ENCODE measurements around the gene OTUD4.
A peak's percentile ranks its signal among the peaks of the same experiment; 100 is the strongest.
"Not testable (repeated sequence)": the region's sequence is repeated elsewhere in the genome, so short reads cannot be mapped to it uniquely, and the experiment has no call there.

OTUD4 gene

GRCh38 chr4:145170223-145170622 lies 10.2 kb downstream of the OTUD4 start:
- Mint-ChIP-seq H3K27me3 (no peaks in the 10 kb centered on the region), H3K27ac (no peak overlapping the region), H3K4me3 (no peak overlapping the region), H3K4me1 (peaks cover 45% of the 10 kb centered on the region), H3K9me3 (no peaks in the 10 kb centered on the region), H3K36me3 (ENCODE audit: low read depth) (peaks cover 61% of the 10 kb centered on the region)
- DNase-seq (no peak), ATAC-seq (no peak)

- ATAC-seq, result no peak
- H3K9me3 Mint-ChIP-seq, result no peaks in the 10 kb centered on the region
- no peak overlapping the region for H3K4me3 Mint-ChIP-seq
- no peaks in the 10 kb centered on the region for H3K27me3 Mint-ChIP-seq
- H3K4me1 Mint-ChIP-seq, result peaks cover 34% of the 10 kb centered on the region
- H3K27ac Mint-ChIP-seq, result peak overlapping the region; percentile 59
- DNase-seq, result no peak
- H3K36me3 Mint-ChIP-seq (ENCODE audit: low read depth), result peaks cover 47% of the 10 kb centered on the region
Observed at GRCh38 chr4:145168581-145169187, 11.7 kb downstream of the OTUD4 start.

- peaks cover 28% of the 10 kb centered on the region for H3K4me1 Mint-ChIP-seq
- peaks cover 48% of the 10 kb centered on the region for H3K36me3 Mint-ChIP-seq (ENCODE audit: low read depth)
- DNase-seq (no peak), ATAC-seq (no peak)
- no peaks in the 10 kb centered on the region for H3K9me3 Mint-ChIP-seq
- no peak overlapping the region for H3K4me3 Mint-ChIP-seq
- no peaks in the 10 kb centered on the region for H3K27me3 Mint-ChIP-seq
- no peak overlapping the region for H3K27ac Mint-ChIP-seq
Observed at GRCh38 chr4:145167887-145168286, 12.5 kb downstream of the OTUD4 start.

GRCh38 chr4:145161549-145161948 lies 18.8 kb downstream of the OTUD4 start:
- no peaks in the 10 kb centered on the region for H3K27me3 Mint-ChIP-seq

GRCh38 chr4:145156986-145157385 lies 23.4 kb downstream of the OTUD4 start:
- H3K27ac Mint-ChIP-seq, result no peak overlapping the region

More at GRCh38 chr4:145161549-145161948, 18.8 kb downstream of the OTUD4 start:
- no peak for DNase-seq
- no peak overlapping the region for H3K4me3 Mint-ChIP-seq
- ATAC-seq, result no peak
- no peaks in the 10 kb centered on the region for H3K9me3 Mint-ChIP-seq
- no peaks in the 10 kb centered on the region for H3K4me1 Mint-ChIP-seq
- no peak overlapping the region for H3K27ac Mint-ChIP-seq
- peaks cover 47% of the 10 kb centered on the region for H3K36me3 Mint-ChIP-seq (ENCODE audit: low read depth)

GRCh38 chr4:145155268-145155870 lies 25.0 kb downstream of the OTUD4 start:
- ATAC-seq (no peak), DNase-seq (no peak)
- Mint-ChIP-seq H3K4me1 (peaks cover 8% of the 10 kb centered on the region), H3K9me3 (no peaks in the 10 kb centered on the region), H3K36me3 (ENCODE audit: low read depth) (peaks cover 64% of the 10 kb centered on the region), H3K4me3 (no peak overlapping the region), H3K27ac (no peak overlapping the region), H3K27me3 (no peaks in the 10 kb centered on the region)

More at GRCh38 chr4:145156986-145157385, 23.4 kb downstream of the OTUD4 start:
- Mint-ChIP-seq H3K4me1 (peaks cover 8% of the 10 kb centered on the region), H3K4me3 (no peak overlapping the region), H3K27me3 (no peaks in the 10 kb centered on the region), H3K36me3 (ENCODE audit: low read depth) (peaks cover 66% of the 10 kb centered on the region), H3K9me3 (no peaks in the 10 kb centered on the region)
- DNase-seq (no peak), ATAC-seq (no peak)

- H3K9me3 Mint-ChIP-seq, result no peaks in the 10 kb centered on the region
- no peak for ATAC-seq
- no peaks in the 10 kb centered on the region for H3K27me3 Mint-ChIP-seq
Observed at GRCh38 chr4:145154573-145154972, 25.8 kb downstream of the OTUD4 start.

GRCh38 chr4:145153904-145154298 lies 26.5 kb downstream of the OTUD4 start:
- DNase-seq, result no peak

More at GRCh38 chr4:145154573-145154972, 25.8 kb downstream of the OTUD4 start:
- Mint-ChIP-seq H3K27ac (no peak overlapping the region), H3K4me3 (no peak overlapping the region), H3K4me1 (peaks cover 8% of the 10 kb centered on the region), H3K36me3 (ENCODE audit: low read depth) (peaks cover 68% of the 10 kb centered on the region)
- no peak for DNase-seq

GRCh38 chr4:145153181-145153903 lies 27.0 kb downstream of the OTUD4 start:
- DNase-seq (no peak), ATAC-seq (no peak)
- Mint-ChIP-seq H3K27me3 (no peaks in the 10 kb centered on the region), H3K9me3 (no peaks in the 10 kb centered on the region), H3K27ac (peak overlapping the region; percentile 15), H3K4me1 (peaks cover 8% of the 10 kb centered on the region), H3K4me3 (no peak overlapping the region), H3K36me3 (ENCODE audit: low read depth) (peaks cover 68% of the 10 kb centered on the region)

More at GRCh38 chr4:145153904-145154298, 26.5 kb downstream of the OTUD4 start:
- H3K27me3 Mint-ChIP-seq, result no peaks in the 10 kb centered on the region
- no peak overlapping the region for H3K27ac Mint-ChIP-seq
- no peaks in the 10 kb centered on the region for H3K9me3 Mint-ChIP-seq
- ATAC-seq, result no peak
- peaks cover 69% of the 10 kb centered on the region for H3K36me3 Mint-ChIP-seq (ENCODE audit: low read depth)
- no peak overlapping the region for H3K4me3 Mint-ChIP-seq
- peaks cover 8% of the 10 kb centered on the region for H3K4me1 Mint-ChIP-seq

GRCh38 chr4:145148980-145149379 lies 31.4 kb downstream of the OTUD4 start:
- ATAC-seq, result peak; percentile 49

GRCh38 chr4:145136219-145136618 lies 44.2 kb downstream of the OTUD4 start:
- H3K36me3 Mint-ChIP-seq (ENCODE audit: low read depth), result peaks cover 63% of the 10 kb centered on the region
- ATAC-seq, H3K27me3 Mint-ChIP-seq, H3K4me3 Mint-ChIP-seq, DNase-seq, H3K27ac Mint-ChIP-seq, H3K9me3 Mint-ChIP-seq: not testable (repeated sequence)
- peaks cover 39% of the 10 kb centered on the region for H3K4me1 Mint-ChIP-seq

More at GRCh38 chr4:145148980-145149379, 31.4 kb downstream of the OTUD4 start:
- no peak overlapping the region for H3K27ac Mint-ChIP-seq
- H3K9me3 Mint-ChIP-seq, result no peaks in the 10 kb centered on the region
- H3K4me1 Mint-ChIP-seq, result peaks cover under 1% of the 10 kb centered on the region
- no peak for DNase-seq
- H3K36me3 Mint-ChIP-seq (ENCODE audit: low read depth), result peaks cover 68% of the 10 kb centered on the region
- no peak overlapping the region for H3K4me3 Mint-ChIP-seq
- H3K27me3 Mint-ChIP-seq, result no peaks in the 10 kb centered on the region

- DNase-seq (no peak), ATAC-seq (peak; percentile 64)
- Mint-ChIP-seq H3K9me3 (no peaks in the 10 kb centered on the region), H3K36me3 (ENCODE audit: low read depth) (peaks cover 60% of the 10 kb centered on the region), H3K4me1 (peaks cover 50% of the 10 kb centered on the region), H3K27ac (peak overlapping the region; percentile 91), H3K4me3 (peak overlapping the region; percentile 44), H3K27me3 (no peaks in the 10 kb centered on the region)
Observed at GRCh38 chr4:145132511-145133098, 47.8 kb downstream of the OTUD4 start.

- H3K27ac Mint-ChIP-seq, result no peak overlapping the region
- ATAC-seq (no peak), DNase-seq (no peak)
- H3K36me3 Mint-ChIP-seq (ENCODE audit: low read depth), result peaks cover 58% of the 10 kb centered on the region
- no peaks in the 10 kb centered on the region for H3K9me3 Mint-ChIP-seq
- no peaks in the 10 kb centered on the region for H3K27me3 Mint-ChIP-seq
- H3K4me1 Mint-ChIP-seq, result peaks cover 48% of the 10 kb centered on the region
- no peak overlapping the region for H3K4me3 Mint-ChIP-seq
Observed at GRCh38 chr4:145131848-145132247, 48.5 kb downstream of the OTUD4 start.

GRCh38 chr4:145130788-145131399 lies 49.5 kb downstream of the OTUD4 start:
- no peak overlapping the region for H3K4me3 Mint-ChIP-seq
- H3K27ac Mint-ChIP-seq, result peak overlapping the region; percentile 68
- peaks cover 51% of the 10 kb centered on the region for H3K4me1 Mint-ChIP-seq
- DNase-seq (no peak), ATAC-seq (peak; percentile 24)
- no peaks in the 10 kb centered on the region for H3K27me3 Mint-ChIP-seq
- no peaks in the 10 kb centered on the region for H3K9me3 Mint-ChIP-seq
- peaks cover 63% of the 10 kb centered on the region for H3K36me3 Mint-ChIP-seq (ENCODE audit: low read depth)

Measured in activated naive CD8-positive, alpha-beta T cell treated with anti-CD3 and anti-CD28 coated beads, Interleukin-2, amount 50 U/mL, for 24 hours (primary cell).